ENCODE data around the gene EN1. TPM values are rescaled to one million over a fixed set of nuclear protein-coding genes. Genes with fewer than 3 reads are reported as not detected.

EN1 gene
- total and polyA plus RNA-seq, 3 donors from 2014 or later, result 0.20 to 0.71 (median 0.62) TPM

DNA sequence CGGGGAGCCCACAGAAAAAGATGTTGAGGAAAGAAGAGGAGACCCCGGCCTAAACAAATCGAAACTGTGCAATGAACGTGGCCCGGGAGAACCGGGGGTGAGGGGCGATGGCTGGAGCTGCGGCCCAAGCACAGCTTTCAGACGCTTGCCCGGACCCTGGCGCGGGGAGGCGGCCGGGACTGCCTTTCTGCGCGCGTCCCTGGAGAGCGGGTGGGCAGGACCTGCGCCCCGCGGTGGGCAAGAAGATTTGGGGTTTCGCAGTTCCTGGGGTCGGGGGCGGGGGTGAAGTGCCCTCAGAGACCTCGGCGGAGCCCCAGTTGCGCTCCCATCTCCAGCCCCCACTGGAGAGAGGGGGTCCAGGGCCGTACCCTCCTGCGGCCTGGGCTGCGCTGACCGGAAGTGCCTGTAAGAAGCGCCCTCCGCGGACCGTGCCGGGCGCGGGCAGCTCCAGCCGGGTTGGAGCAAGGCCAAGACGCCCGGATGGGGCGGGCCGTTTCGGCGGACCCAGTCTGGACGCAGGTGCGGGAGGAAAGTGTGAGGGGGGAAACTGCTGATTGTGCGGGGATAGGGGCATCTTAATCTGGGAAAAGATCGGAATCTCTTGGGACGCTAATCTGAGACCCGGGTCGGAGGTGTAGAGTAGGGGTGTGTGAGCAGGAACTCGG, 11.6 kb downstream of the EN1 start:
- H3K4me1 ChIP-seq, result peaks cover 12% of the 10 kb centered on the region
- H3K36me3 ChIP-seq (ENCODE audit: low read depth, missing control alignments), result no peaks in the 10 kb centered on the region
- no peaks in the 10 kb centered on the region for H3K27me3 ChIP-seq
- no peak for DNase-seq
- intact Hi-C loops (cut with DNase I; ENCODE audit: low total_unique reads), result no loop called here
- peak overlapping the region; percentile 21 to 38 for H3K4me3 ChIP-seq
- H3K9me3 ChIP-seq, result no peaks in the 10 kb centered on the region
- no peak for TF ChIP-seq CTCF (IDR thresholded peaks at IDR 0.05)
- no peak for TF ChIP-seq POLR2A (IDR thresholded peaks at IDR 0.05)
- no peak overlapping the region for H3K27ac ChIP-seq
- 1 to 2% methylated on average over 25 to 49 of the region's 53 CpGs for WGBS, 2 donors

GRCh38 chr2:118834901-118835745, 12.3 kb downstream of the EN1 start:
- no peaks in the 10 kb centered on the region for H3K9me3 ChIP-seq
- no peaks in the 10 kb centered on the region for H3K36me3 ChIP-seq (ENCODE audit: low read depth, missing control alignments)
- no peak overlapping the region for H3K27ac ChIP-seq
- WGBS, 2 donors, result 1 to 2% methylated on average over 23 to 59 of the region's 61 CpGs
- TF ChIP-seq CTCF (IDR thresholded peaks at IDR 0.05) (no peak), POLR2A (IDR thresholded peaks at IDR 0.05) (no peak)
- H3K4me1 ChIP-seq, result peaks cover 12% of the 10 kb centered on the region
- H3K4me3 ChIP-seq, result peak overlapping the region; percentile 21 to 38
- intact Hi-C loops (cut with DNase I; ENCODE audit: low total_unique reads), result no loop called here
- H3K27me3 ChIP-seq, result no peaks in the 10 kb centered on the region
- no peak for DNase-seq

GRCh38 chr2:118834440-118834810, 13.0 kb downstream of the EN1 start:
- Histone ChIP-seq H3K4me3 (peak overlapping the region in 1 of 2 donors; percentile 10), H3K9me3 (no peaks in the 10 kb centered on the region), H3K4me1 (peaks cover 12% of the 10 kb centered on the region), H3K36me3 (ENCODE audit: low read depth, missing control alignments) (no peaks in the 10 kb centered on the region), H3K27me3 (no peaks in the 10 kb centered on the region), H3K27ac (no peak overlapping the region)
- WGBS, 2 donors, result 7 to 13% methylated on average over 17 to 18 of the region's 18 CpGs
- intact Hi-C loops (cut with DNase I; ENCODE audit: low total_unique reads), result no loop called here
- TF ChIP-seq CTCF (IDR thresholded peaks at IDR 0.05), result no peak
- TF ChIP-seq POLR2A (IDR thresholded peaks at IDR 0.05), result no peak
- no peak for DNase-seq

DNA sequence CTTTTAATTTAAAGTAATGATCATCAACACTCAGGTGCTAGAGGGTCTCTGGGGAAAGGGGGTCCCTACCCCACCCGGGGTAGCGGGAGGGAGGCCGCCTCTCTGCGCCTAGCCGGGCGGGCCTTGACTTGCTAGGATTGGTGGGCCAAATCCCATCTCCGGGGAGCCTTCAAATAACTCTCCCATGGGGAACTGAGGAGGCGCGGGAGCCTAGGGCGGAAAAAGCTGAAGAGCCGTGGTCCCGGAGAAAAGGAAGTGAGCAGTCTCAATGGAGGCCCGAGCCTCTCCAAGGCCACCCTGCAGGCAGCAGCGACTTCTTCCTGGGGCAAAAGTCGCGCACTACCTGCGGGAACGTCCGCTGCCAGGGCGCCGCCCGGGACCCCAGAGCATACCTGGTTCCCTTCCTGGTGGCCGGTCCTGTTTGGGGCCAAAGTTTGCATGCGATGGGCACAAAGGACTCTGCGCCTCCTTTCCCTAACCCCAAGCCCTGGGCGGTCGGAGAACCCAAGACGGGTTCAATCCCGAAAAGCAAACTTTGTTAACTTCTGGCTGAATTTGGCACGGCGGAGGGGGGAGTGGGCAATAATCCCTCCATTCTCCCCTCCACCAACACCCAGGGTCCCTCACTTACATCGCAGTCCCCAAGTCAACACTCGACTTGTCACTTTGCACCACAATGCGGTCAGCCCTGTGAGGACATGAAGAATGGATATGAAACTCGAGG, 13.6 kb downstream of the EN1 start:
- Histone ChIP-seq H3K27me3 (no peaks in the 10 kb centered on the region), H3K27ac (no peak overlapping the region), H3K9me3 (no peaks in the 10 kb centered on the region), H3K4me1 (peaks cover 12% of the 10 kb centered on the region), H3K4me3 (peak overlapping the region in 1 of 2 donors; percentile 10), H3K36me3 (ENCODE audit: low read depth, missing control alignments) (no peaks in the 10 kb centered on the region)
- TF ChIP-seq POLR2A (IDR thresholded peaks at IDR 0.05) (no peak), CTCF (IDR thresholded peaks at IDR 0.05) (no peak)
- no peak for DNase-seq
- 18 to 22% methylated on average over 33 to 35 of the region's 35 CpGs for WGBS, 2 donors
- intact Hi-C loops (cut with DNase I; ENCODE audit: low total_unique reads), result no loop called here

Measured in testis (tissue), 3 donors.